22Rv1 (cell line): ENCODE measurements around the gene CCDC159.

Experiments
- CTCF ChIP-seq: fragments of 450-650 bp; IDR thresholded peaks from 2 replicates; pipeline ENCODE4 v1.5.1; 2017; ENCODE audit warnings: mild to moderate bottlenecking
- ZFX ChIP-seq: fragments of 450-650 bp; IDR thresholded peaks from 2 replicates; pipeline ENCODE4 v1.6.1; 2017; ENCODE audit warnings: antibody characterized with exemption, borderline replicate concordance

GRCh38 chr19:11324079-11324661 lies 22.1 kb upstream of the CCDC159 start:
- TF ChIP-seq CTCF (no peak), ZFX (no peak)
